HG02885 (cell line): ENCODE measurements around the gene POU6F2.

ENCODE experiments used
- ATAC-seq: cut with Tn5 transposase; IDR thresholded peaks from one replicate; pipeline ENCODE4 v1.9.1; 2021; ENCODE audit warnings: mild to moderate bottlenecking; ENCODE audit not compliant: unreplicated experiment, poor library complexity

POU6F2 gene

GRCh38 chr7:39100270-39100669, 122.6 kb downstream of the POU6F2 start:
- ATAC-seq: no peak

GRCh38 chr7:39102234-39102633, 124.5 kb downstream of the POU6F2 start:
- no peak for ATAC-seq

GRCh38 chr7:39105720-39106119, 128.0 kb downstream of the POU6F2 start:
- ATAC-seq: no peak

GRCh38 chr7:39125846-39126245, 148.1 kb downstream of the POU6F2 start:
- no peak for ATAC-seq

- no peak for ATAC-seq
These were observed 149.3 kb downstream of the POU6F2 start for GRCh38 chr7:39127058-39127457.

GRCh38 chr7:39128287-39128843, 150.7 kb downstream of the POU6F2 start:
- ATAC-seq: no peak

GRCh38 chr7:39130274-39130673, 152.6 kb downstream of the POU6F2 start:
- ATAC-seq: no peak

GRCh38 chr7:39130857-39131526, 153.3 kb downstream of the POU6F2 start:
- ATAC-seq: no peak

- no peak for ATAC-seq
These were observed 154.6 kb downstream of the POU6F2 start for GRCh38 chr7:39132306-39132705.

- ATAC-seq: no peak
These were observed 155.4 kb downstream of the POU6F2 start for GRCh38 chr7:39133088-39133487.

GRCh38 chr7:39137480-39137879, 159.8 kb downstream of the POU6F2 start:
- no peak for ATAC-seq

GRCh38 chr7:39142750-39143149, 165.0 kb downstream of the POU6F2 start:
- no peak for ATAC-seq

GRCh38 chr7:39144420-39144819, 166.7 kb downstream of the POU6F2 start:
- ATAC-seq: no peak

- ATAC-seq: no peak
These were observed 167.6 kb downstream of the POU6F2 start for GRCh38 chr7:39145283-39145682.

- ATAC-seq: no peak
These were observed 168.2 kb downstream of the POU6F2 start for GRCh38 chr7:39145935-39146334.

- no peak for ATAC-seq
These were observed 175.0 kb downstream of the POU6F2 start for GRCh38 chr7:39152701-39153100.

GRCh38 chr7:39153113-39153512, 175.4 kb downstream of the POU6F2 start:
- no peak for ATAC-seq

GRCh38 chr7:39153647-39154046, 175.9 kb downstream of the POU6F2 start:
- ATAC-seq: no peak

- ATAC-seq: no peak
These were observed 177.1 kb downstream of the POU6F2 start for GRCh38 chr7:39154815-39155214.

GRCh38 chr7:39158367-39158766, 180.7 kb downstream of the POU6F2 start:
- no peak for ATAC-seq

GRCh38 chr7:39161903-39162302, 184.2 kb downstream of the POU6F2 start:
- no peak for ATAC-seq

- ATAC-seq: no peak
These were observed 187.2 kb downstream of the POU6F2 start for GRCh38 chr7:39164887-39165286.
